Esophagus muscularis mucosa (tissue), 4 donors: ENCODE measurements around the gene NCOA3.

ENCODE experiments used
- CTCF ChIP-seq, 3 experiments: fragments of 200-600 bp in 2 of 3; fragments of 450-650 bp in 1 of 3; sonication (generic) in 2 of 3; IDR thresholded peaks; one replicate each; pipeline ENCODE4 v1.5.1; 2017 to 2019; ENCODE audit warnings: antibody characterized with exemption in 3 of 3, mild to moderate bottlenecking in 2 of 3, moderate library complexity in 1 of 3
- EP300 ChIP-seq: sonication (generic); formaldehyde crosslinking; IDR thresholded peaks from one replicate; pipeline ENCODE4 v1.6.1; 2017; ENCODE audit warnings: antibody characterized with exemption
- POLR2A ChIP-seq: fragments of 450-650 bp; IDR thresholded peaks from one replicate; pipeline ENCODE4 v1.6.1; 2017; ENCODE audit warnings: antibody characterized with exemption, moderate library complexity, mild to moderate bottlenecking, low read depth
- POLR2AphosphoS5 ChIP-seq, 2 donors: sonication (generic); formaldehyde crosslinking; IDR thresholded peaks; one replicate each; pipeline ENCODE4 v1.6.1; 2017; ENCODE audit warnings: antibody characterized with exemption in 2 of 2

GRCh38 chr20:47661714-47662113, 160.0 kb downstream of the NCOA3 start:
- TF ChIP-seq POLR2A (no peak), CTCF (IDR thresholded peaks at IDR 0.05) (no peak), POLR2AphosphoS5 (IDR thresholded peaks at IDR 0.05) (no peak), EP300 (no peak)
